ENCODE data around the gene VIM. TPM values are rescaled to one million over a fixed set of nuclear protein-coding genes. Genes with fewer than 3 reads are reported as not detected.
A peak's percentile ranks its signal among the peaks of the same experiment; 100 is the strongest.

The VIM gene
- total RNA-seq: 1,000 to 10,000 TPM; 1,296 to 1,640 TPM
- polyA plus RNA-seq: 1,000 to 10,000 TPM in 1 of 2 donors, 100 to 1,000 TPM in 1; 800 to 1,426 TPM
- long read RNA-seq, donor 1, transcript VIM-201 (9 exons, 1,868 nt): major isoform, 551 of 978 reads
- long read RNA-seq, donor 1, partial matches to known transcripts: 329 of 978 reads
- long read RNA-seq, donor 1, other reads (novel, unspliced or antisense): 92 of 978 reads
- long read RNA-seq, donor 2, transcript VIM-201 (9 exons, 1,868 nt): major isoform, 174 of 419 reads
- long read RNA-seq, donor 2, transcript VIM-205 (2 exons, 1,139 nt): minor isoform, 10 of 419 reads
- long read RNA-seq, donor 2, partial matches to known transcripts: 222 of 419 reads
- long read RNA-seq, donor 2, other reads (novel, unspliced or antisense): 13 of 419 reads
- long read RNA-seq, donor 3, transcript VIM-201 (9 exons, 1,868 nt): major isoform, 242 of 467 reads
- long read RNA-seq, donor 3, partial matches to known transcripts: 198 of 467 reads
- long read RNA-seq, donor 3, other reads (novel, unspliced or antisense): 20 of 467 reads
- long read RNA-seq, donor 4, transcript VIM-201 (9 exons, 1,868 nt): major isoform, 193 of 456 reads
- long read RNA-seq, donor 4, transcript VIM-205 (2 exons, 1,139 nt): minor isoform, 10 of 456 reads
- long read RNA-seq, donor 4, partial matches to known transcripts: 229 of 456 reads
- long read RNA-seq, donor 4, other reads (novel, unspliced or antisense): 23 of 456 reads
- long read RNA-seq, donor 5, transcript VIM-201 (9 exons, 1,868 nt): major isoform, 533 of 929 reads
- long read RNA-seq, donor 5, partial matches to known transcripts: 302 of 929 reads
- long read RNA-seq, donor 5, other reads (novel, unspliced or antisense): 87 of 929 reads

DNA sequence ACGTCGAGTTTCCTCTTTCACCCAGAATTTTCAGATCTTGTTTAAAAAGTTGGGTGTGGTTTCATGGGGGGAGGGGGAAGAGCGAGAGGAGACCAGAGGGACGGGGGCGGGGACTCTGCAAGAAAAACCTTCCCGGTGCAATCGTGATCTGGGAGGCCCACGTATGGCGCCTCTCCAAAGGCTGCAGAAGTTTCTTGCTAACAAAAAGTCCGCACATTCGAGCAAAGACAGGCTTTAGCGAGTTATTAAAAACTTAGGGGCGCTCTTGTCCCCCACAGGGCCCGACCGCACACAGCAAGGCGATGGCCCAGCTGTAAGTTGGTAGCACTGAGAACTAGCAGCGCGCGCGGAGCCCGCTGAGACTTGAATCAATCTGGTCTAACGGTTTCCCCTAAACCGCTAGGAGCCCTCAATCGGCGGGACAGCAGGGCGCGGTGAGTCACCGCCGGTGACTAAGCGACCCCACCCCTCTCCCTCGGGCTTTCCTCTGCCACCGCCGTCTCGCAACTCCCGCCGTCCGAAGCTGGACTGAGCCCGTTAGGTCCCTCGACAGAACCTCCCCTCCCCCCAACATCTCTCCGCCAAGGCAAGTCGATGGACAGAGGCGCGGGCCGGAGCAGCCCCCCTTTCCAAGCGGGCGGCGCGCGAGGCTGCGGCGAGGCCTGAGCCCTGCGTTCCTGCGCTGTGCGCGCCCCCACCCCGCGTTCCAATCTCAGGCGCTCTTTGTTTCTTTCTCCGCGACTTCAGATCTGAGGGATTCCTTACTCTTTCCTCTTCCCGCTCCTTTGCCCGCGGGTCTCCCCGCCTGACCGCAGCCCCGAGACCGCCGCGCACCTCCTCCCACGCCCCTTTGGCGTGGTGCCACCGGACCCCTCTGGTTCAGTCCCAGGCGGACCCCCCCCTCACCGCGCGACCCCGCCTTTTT is at the start of gene VIM:
Gene VIM (plus strand): TSS at position 151 of the 925 bp plus-strand sequence. CDS start 1,182 bp downstream, outside the sequence.
- Histone ChIP-seq H3K9ac (ENCODE audit: insufficient read depth in 1 of 2, low read length in 2 of 2) (peak within 1 kb of the TSS; percentile 57 to 85), H3K4me1 (ENCODE audit: control insufficient read depth in 5 of 5, insufficient read depth in 5 of 5, low read length in 5 of 5) (peaks cover 0 to 35% (median 6%) of the 10 kb centered on the region in 5 donors), H3K9me3 (ENCODE audit: control insufficient read depth in 4 of 4, insufficient read depth in 3 of 4, low read length in 3 of 4) (peaks cover 0 to 4% (median 0%) of the 10 kb centered on the region in 4 donors), H3K27me3 (ENCODE audit: control insufficient read depth in 3 of 3, insufficient read depth in 3 of 3, low read length in 2 of 3) (no peaks in the 10 kb centered on the region), H3K36me3 (ENCODE audit: control insufficient read depth in 4 of 4, insufficient read depth in 4 of 4, low read length in 4 of 4) (peaks cover 0 to 35% (median 9%) of the 10 kb centered on the region in 4 donors), H3K27ac (ENCODE audit: low read depth in 1 of 2, low read length in 1 of 2) (peak within 1 kb of the TSS; percentile 87 to 99), H3K4me3 (peak within 1 kb of the TSS; percentile 99)
- DNase-seq: peak; percentile 92 to 96 (median 95)
- 0% methylated on average over 75 to 77 of the region's 77 CpGs for WGBS, 2 donors
- peak; percentile 67 for ATAC-seq (ENCODE audit: insufficient read depth, low FRiP score)
- no peak for TF ChIP-seq CTCF (IDR thresholded peaks at IDR 0.05; ENCODE audit: control extremely low read depth, extremely low read depth)

- peaks cover 0 to 18% (median 2%) of the 10 kb centered on the region in 5 donors for H3K4me1 ChIP-seq (ENCODE audit: control insufficient read depth in 5 of 5, insufficient read depth in 5 of 5, low read length in 5 of 5)
- H3K9me3 ChIP-seq (ENCODE audit: control insufficient read depth in 4 of 4, insufficient read depth in 3 of 4, low read length in 3 of 4): no peaks in the 10 kb centered on the region
- no peak overlapping the region for H3K4me3 ChIP-seq
- no peak overlapping the region for H3K9ac ChIP-seq (ENCODE audit: insufficient read depth in 1 of 2, low read length in 2 of 2)
- no peaks in the 10 kb centered on the region for H3K36me3 ChIP-seq (ENCODE audit: control insufficient read depth in 4 of 4, insufficient read depth in 4 of 4, low read length in 4 of 4)
- H3K27ac ChIP-seq (ENCODE audit: low read depth in 1 of 2, low read length in 1 of 2): no peak overlapping the region
- WGBS, 2 donors: 90 to 92% methylated on average over 3 of the region's 3 CpGs
- no peaks in the 10 kb centered on the region for H3K27me3 ChIP-seq (ENCODE audit: control insufficient read depth in 3 of 3, insufficient read depth in 3 of 3, low read length in 2 of 3)
- no peak for TF ChIP-seq CTCF (IDR thresholded peaks at IDR 0.05; ENCODE audit: control extremely low read depth, extremely low read depth)
- DNase-seq (no peak), ATAC-seq (ENCODE audit: insufficient read depth, low FRiP score) (no peak)
Measured at GRCh38 chr10:17179002-17179401, 49.0 kb upstream of the VIM start.

GRCh38 chr10:17181110-17181509 is 46.9 kb upstream of the VIM start:
- Histone ChIP-seq H3K4me1 (ENCODE audit: control insufficient read depth in 5 of 5, insufficient read depth in 5 of 5, low read length in 5 of 5) (peaks cover 0 to 10% (median 0%) of the 10 kb centered on the region in 5 donors), H3K9ac (ENCODE audit: insufficient read depth in 1 of 2, low read length in 2 of 2) (no peak overlapping the region), H3K36me3 (ENCODE audit: control insufficient read depth in 4 of 4, insufficient read depth in 4 of 4, low read length in 4 of 4) (no peaks in the 10 kb centered on the region), H3K9me3 (ENCODE audit: control insufficient read depth in 4 of 4, insufficient read depth in 3 of 4, low read length in 3 of 4) (no peaks in the 10 kb centered on the region), H3K27me3 (ENCODE audit: control insufficient read depth in 3 of 3, insufficient read depth in 3 of 3, low read length in 2 of 3) (no peaks in the 10 kb centered on the region), H3K4me3 (no peak overlapping the region), H3K27ac (ENCODE audit: low read depth in 1 of 2, low read length in 1 of 2) (no peak overlapping the region)
- no peak for ATAC-seq (ENCODE audit: insufficient read depth, low FRiP score)
- 91 to 96% methylated on average over 5 of the region's 5 CpGs for WGBS, 2 donors
- TF ChIP-seq CTCF (IDR thresholded peaks at IDR 0.05; ENCODE audit: control extremely low read depth, extremely low read depth): no peak
- DNase-seq: no peak

All from lung (tissue), 16 donors.